Stimulated activated CD4-positive, alpha-beta T cell treated with anti-CD3 and anti-CD28 coated beads, Interleukin-12 subunit alpha, Interleukin-12 subunit beta, amount 100 ng/mL, for 4 hours (primary cell): Measurements from ENCODE around the gene ANKRD30A.
"Not testable (repeated sequence)": the region's sequence is repeated elsewhere in the genome, so short reads cannot be mapped to it uniquely, and the experiment has no call there.

Experiments
- DNase-seq: peaks from one replicate; pipeline ENCODE4 v3.0.0-alpha.2; 2020

Gene ANKRD30A

DNA sequence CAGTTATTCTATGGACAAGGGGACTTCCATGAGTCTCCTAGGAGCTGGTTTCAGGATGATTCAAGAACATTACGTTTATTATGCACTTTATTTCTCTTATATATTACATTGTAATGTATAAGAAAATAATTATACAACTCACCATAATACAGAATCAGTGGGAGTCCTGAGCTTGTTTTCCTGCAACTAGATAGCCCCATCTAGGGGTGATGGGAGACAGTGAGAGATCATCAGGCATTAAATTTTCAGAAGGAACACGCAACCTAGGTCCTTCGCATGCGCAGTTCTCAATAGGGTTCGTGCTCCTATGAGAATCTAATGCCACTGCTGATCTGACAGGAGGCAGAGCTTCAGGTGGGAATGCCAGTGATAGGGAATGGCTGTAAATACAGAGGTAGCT is 137.9 kb downstream of the ANKRD30A start:
- no peak for DNase-seq

- no peak for DNase-seq
Measured at GRCh38 chr10:37268266-37268665, 142.9 kb downstream of the ANKRD30A start.

DNA sequence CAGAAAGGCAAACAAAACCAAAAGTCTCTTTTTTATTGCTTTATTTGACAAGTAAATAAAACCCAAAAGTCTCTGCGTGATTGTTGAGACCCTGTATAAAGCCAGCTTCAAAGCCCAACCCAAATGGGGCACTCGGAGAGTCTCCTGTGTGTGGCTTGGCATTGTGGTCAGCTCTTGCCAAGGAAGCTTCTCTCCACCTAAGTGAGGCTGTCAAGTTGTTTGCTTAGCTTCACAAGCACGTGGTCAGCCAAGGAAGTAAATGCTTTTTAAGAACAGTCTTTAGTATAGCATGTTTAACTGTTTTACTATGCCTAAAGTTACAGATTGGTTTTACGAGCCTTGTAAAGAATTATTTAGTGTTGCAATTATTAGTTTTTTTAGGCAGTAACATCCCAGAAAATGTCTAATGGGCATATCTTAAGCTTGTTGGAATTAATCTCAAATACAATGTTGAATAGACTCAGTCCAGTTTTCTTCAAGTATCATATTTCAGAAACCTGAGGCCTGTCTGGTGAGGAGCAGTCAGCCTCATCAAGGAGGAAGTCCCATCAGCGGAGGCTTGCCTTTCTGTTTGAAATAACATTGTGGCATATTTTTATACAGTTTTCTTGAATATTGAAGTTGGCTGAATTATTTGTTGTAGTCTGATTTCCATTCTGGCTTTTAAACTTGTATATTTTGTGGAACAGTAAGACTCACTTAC is 144.3 kb downstream of the ANKRD30A start:
- DNase-seq, result no peak

GRCh38 chr10:37275216-37275777 is 149.9 kb downstream of the ANKRD30A start:
- no peak for DNase-seq

DNA sequence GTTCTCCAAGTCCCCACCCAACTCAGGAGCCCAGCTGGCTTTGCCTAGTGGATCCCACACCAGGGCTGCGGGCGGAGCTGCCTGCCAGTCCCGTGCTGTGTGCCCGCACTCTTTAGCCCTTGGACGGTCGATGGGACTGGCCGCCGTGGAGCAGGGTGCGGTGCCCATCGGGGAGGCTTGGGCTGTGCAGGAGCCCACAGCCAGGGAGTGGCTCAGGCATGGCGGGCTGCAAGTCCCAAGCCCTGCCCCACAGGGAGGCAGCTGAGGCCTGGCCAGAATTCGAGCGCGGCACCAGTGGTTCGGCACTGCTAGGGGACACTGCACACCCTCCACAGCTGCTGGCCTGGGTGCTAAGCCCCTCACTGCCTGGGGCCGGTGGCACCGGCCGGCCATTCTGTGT is 159.7 kb downstream of the ANKRD30A start:
- DNase-seq, result no peak

DNA sequence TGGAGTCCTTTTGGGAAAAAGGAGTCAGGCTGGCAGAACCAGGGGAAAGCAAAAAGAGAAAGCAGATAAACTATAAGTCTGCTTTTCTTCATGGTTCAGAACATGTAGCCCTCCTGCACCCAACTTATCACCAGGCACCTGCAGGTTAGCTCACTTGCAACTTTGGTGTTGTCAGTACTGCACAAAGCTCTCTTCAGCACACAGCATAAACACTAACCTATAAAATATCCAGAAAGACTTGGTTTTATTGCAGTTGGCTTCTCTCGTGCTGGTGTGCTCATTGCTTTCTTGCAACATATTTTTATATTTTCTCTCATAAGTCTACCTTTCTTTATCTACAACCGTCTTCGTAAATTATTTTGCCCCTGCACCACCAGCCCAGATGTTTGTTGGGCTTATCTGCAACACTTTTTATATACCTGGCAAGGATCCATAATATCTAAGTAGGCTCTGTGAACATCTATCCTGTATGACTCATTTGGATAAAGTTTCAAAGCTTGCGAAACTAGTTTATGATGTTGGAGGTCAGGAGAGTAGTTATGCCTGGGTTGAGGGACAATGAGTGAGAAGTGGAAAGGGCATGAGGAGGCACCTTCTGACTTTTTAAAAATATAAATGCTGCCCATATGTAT is 164.6 kb downstream of the ANKRD30A start:
- no peak for DNase-seq

DNA sequence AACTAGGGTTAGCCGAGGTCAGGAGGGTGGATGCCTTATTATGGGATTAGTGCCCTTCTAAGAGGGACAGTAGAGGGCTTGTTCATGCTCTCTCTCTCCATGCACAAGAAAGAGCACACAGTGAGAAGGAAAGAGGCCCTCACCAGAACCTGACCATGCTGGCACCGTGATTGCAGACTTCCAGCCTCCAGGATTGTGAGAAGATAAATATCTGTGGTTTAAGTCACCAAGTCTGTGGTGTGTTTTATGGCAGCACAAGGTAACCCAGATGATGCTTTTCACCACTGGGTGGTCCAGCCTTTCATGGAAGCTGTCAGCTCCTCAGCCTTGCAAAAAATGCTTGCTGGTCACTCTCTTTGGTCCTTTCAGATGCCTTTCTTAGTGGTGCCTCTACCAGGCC is 175.9 kb downstream of the ANKRD30A start:
- no peak for DNase-seq

DNA sequence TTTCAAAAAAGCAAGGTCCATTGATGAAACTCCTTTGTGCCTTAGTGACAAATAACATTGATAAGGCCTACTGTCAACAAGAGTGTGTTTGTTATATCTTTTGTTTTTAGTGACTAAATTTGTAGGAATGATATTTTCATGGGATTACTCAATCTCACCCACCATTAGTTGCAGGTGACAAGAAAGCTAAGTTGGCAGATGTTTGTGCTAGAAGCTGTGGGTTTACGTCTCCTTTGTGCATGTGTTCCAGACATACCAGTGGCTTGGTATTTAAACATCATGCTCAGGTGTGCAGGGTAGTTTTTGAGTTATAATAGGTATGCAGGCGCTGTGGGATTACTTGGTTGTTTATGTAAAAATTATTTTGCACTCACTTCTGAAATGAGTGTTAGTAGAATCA is 178.6 kb downstream of the ANKRD30A start:
- DNase-seq, result no peak

DNA sequence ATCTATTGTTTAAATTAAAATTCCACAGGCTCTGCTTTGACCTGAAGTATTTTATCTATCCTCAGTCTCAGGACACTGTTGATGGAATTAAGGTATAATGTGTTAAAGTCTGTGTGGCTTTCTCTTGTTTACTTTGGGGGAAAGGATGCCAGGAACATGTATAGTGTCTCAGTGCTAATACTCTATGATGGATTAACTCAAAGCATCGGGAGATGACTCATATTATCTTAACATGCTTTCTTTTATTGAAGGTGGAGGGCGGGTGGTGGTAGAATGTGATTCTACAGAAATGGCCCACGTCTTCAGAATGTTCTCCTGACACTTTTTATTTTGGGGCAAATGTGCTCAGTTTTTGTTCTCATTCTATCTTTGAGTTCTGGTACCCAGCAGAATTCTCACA is 189.0 kb downstream of the ANKRD30A start:
- DNase-seq, result no peak

DNA sequence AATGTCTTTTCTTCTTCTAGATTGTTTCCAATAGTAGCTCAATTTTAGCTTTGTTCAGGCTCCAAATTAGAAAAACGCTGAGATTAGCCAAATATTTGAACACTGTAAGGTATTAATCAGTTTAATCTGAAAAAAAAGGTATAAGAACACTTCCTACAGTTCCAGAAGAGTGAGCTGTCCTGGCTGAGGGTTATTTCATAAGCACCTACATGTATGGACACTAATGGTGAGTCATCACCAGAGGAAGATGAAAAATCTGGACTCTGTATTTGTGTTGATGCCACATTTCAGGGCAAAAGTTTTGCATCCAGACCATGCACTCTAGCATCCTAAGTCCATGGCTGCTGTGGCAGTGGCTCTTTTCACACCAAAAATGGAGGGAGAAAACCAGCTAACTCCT is 189.5 kb downstream of the ANKRD30A start:
- no peak for DNase-seq

DNA sequence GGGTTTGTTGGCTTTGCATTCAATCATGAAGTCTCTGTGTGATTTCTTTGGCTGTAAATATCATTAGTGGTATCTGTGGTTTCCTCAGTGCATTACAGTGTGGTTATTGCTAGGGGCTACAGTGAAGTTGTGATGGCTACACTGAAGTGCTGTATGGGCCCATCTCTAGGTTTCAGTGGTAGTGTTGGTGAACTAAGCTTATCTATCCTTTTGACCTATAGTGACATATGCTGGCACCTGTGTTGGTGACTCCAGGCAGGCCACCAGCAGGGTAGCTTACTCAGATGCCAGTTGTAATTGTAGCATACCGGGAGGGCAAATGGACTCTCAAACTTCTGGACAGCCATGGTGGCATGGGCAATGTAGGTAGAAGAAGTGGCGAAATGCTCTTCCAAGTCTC is 219.0 kb downstream of the ANKRD30A start:
- no peak for DNase-seq

DNA sequence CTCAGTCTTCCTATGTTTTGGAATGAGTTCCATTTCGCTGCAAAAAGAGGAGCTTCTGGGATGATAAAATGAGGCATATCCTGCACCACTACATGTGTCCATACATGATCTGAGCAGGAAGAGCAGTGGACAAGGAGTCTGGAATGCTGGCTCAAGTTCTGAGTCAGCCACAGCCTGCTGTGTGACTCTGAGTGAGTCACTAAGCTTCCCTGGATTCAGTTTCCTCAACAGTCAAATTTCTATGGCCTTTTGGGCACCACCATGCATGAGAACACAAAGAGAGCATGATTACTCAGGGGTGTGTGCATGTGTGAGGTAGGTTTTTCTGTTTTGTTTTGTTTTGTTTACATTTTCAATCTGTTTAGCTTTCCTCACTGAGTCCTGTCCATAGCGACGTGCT is 254.6 kb downstream of the ANKRD30A start:
- DNase-seq, result no peak

- no peak for DNase-seq
Measured at GRCh38 chr10:37381271-37381670, 255.9 kb downstream of the ANKRD30A start.

DNA sequence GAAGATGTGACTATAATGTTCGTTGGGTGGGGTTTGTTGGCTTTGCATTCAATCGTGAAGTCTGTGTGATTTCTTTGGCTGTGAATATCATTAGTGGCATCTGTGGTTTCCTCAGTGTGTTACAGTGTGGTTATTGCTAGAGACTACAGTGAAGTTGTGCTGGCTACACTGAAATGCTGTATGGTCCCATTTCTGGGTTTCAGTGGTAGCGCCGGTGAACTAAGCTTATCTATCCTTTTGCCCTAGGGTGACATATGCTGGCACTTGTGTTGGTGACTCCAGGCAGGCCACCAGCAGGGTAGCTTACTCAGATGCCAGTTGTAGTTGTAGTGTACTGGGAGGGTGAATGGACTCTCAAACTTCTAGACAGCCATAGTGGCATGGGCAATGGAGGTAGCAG is 259.5 kb downstream of the ANKRD30A start:
- no peak for DNase-seq

DNA sequence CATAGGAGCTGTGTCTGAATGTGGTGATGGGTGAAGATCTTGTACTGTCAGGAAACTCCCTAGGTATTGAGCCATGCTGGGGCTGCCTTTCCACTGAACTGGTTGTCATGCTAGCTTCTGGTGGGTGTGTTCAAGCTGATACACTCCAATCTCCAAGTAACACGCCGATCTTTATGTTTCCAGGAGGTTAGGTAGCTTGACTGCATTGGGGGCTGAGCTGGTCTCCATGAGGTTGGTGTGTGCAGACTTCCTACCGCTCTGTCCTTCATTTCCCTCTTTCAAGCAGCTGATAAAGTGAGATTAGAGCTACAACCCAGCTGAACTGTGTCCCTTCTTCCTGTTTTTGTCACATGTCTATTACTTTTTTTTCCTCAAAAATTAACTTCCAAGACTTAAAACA is 265.5 kb downstream of the ANKRD30A start:
- DNase-seq, result no peak

- not testable (repeated sequence) for DNase-seq
Measured at GRCh38 chr10:37400774-37401173, 275.4 kb downstream of the ANKRD30A start.

GRCh38 chr10:37401225-37401624 is 275.8 kb downstream of the ANKRD30A start:
- DNase-seq, result no peak

DNA sequence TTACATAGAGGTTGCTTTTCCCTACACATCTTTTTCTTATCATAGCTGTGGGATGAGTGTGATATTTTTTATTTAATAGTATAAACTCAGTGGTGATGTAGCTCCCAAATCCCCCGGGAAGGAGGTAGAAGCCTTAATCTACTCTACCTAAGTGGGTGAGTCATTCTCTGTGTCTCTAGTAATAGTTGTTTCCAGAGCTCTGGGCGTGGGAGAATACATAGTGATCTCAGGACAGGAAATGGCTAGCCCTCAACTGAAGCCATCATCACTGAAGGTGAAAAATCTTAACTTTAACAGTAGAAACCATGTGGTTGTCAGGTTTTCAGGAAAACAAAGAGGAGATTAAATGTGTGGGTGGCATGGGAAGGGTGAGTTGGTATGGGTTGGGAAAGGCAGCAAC is 278.4 kb downstream of the ANKRD30A start:
- no peak for DNase-seq
